ENCODE data around the gene SYTL4. TPM values are rescaled to one million over a fixed set of nuclear protein-coding genes. Genes with fewer than 3 reads are reported as not detected.

The SYTL4 gene
- total and polyA plus RNA-seq, 2 of the 13 experiments (the other 11 are each of a cell fraction or from before 2014, with no cell fraction given), result 0.41 to 0.73 TPM

DNA sequence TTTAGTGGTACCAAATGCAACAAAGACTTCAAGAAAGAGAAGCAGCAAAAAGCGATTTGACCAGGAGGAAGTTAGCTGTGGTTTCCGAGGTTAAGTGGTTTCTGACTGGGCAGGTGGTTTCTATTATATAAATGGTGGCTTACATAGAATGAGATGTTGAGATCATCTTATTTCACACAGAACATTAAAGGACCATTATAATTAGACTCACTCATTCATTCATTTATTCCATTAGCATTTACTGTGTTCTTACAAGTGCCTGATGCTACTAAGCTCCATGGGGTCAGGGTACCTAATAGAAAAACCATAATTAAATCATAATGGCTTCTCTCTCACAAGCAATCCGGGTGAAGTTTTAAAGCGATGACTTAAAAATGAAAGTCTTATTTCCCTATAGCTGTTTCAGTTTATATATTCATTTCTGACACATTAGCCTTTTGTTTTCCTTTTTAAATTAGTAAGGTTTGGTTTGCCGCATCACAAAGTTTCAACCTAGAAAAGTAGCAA lies 105.9 kb downstream of the SYTL4 start:
- H3K79me2 ChIP-seq (ENCODE audit: insufficient read depth, low read length), result no peaks in the 10 kb centered on the region
- no peak overlapping the region for H3K27ac ChIP-seq (ENCODE audit: extremely low read length, insufficient read depth, low read length)
- ChIA-PET POLR2A (no interaction called here), CTCF (ENCODE audit: low intra/inter-chr PET ratio, low total read pairs) (no interaction called here)
- H3K9me3 ChIP-seq (ENCODE audit: low read length), result no peaks in the 10 kb centered on the region
- ATAC-seq, result no peak
- peaks cover 2 to 4% of the 10 kb centered on the region in 2 experiments; a peak in 1 of 5 replicates for H3K36me3 ChIP-seq (replicated peaks in 1 of 2; ENCODE audit: control insufficient read depth in 1 of 2, insufficient read depth in 2 of 2, low read length in 2 of 2)
- in situ Hi-C loops (cut with HindIII; ENCODE audit: extremely low pct_ligation_motif_present, low pct_unique_long_range_greater_than_20kb), result no loop called here
- no TSS peak for BruUV-seq (replicated peaks)
- no peak overlapping the region for H2AFZ ChIP-seq (ENCODE audit: low read length)
- intact Hi-C loops (cut with micrococcal nuclease; ENCODE audit: unreplicated experiment), result no loop called here
- no peak overlapping the region for H3K9ac ChIP-seq (ENCODE audit: insufficient read depth, low read depth, low read length)
- no peaks in the 10 kb centered on the region for H3K27me3 ChIP-seq (ENCODE audit: control insufficient read depth in 1 of 2, insufficient read depth in 2 of 2, low read length in 2 of 2)
- TF ChIP-seq, protein P1, sequence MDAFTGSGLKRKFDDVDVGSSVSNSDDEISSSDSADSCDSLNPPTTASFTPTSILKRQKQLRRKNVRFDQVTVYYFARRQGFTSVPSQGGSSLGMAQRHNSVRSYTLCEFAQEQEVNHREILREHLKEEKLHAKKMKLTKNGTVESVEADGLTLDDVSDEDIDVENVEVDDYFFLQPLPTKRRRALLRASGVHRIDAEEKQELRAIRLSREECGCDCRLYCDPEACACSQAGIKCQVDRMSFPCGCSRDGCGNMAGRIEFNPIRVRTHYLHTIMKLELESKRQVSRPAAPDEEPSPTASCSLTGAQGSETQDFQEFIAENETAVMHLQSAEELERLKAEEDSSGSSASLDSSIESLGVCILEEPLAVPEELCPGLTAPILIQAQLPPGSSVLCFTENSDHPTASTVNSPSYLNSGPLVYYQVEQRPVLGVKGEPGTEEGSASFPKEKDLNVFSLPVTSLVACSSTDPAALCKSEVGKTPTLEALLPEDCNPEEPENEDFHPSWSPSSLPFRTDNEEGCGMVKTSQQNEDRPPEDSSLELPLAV (CRISPR knock-in tag; conservative IDR thresholded peaks at IDR 0.05; ENCODE audit: low read depth), result no peak
- no peak for TF ChIP-seq ZNF354B (CRISPR knock-in tag; IDR thresholded peaks at IDR 0.05)
- no peak for TF ChIP-seq SMAD1 (CRISPR knock-in tag; IDR thresholded peaks at IDR 0.05; ENCODE audit: borderline replicate concordance, low read depth)
- TF ChIP-seq CBX5 (CRISPR knock-in tag; IDR thresholded peaks at IDR 0.05; ENCODE audit: borderline replicate concordance), result no peak
- TF ChIP-seq ZNF549 (CRISPR knock-in tag; IDR thresholded peaks at IDR 0.05), result no peak
- TF ChIP-seq FOXP1 (IDR thresholded peaks at IDR 0.05), result no peak
- TF ChIP-seq FOXP1 (CRISPR knock-in tag; IDR thresholded peaks at IDR 0.05), result no peak
- TF ChIP-seq, protein P2, sequence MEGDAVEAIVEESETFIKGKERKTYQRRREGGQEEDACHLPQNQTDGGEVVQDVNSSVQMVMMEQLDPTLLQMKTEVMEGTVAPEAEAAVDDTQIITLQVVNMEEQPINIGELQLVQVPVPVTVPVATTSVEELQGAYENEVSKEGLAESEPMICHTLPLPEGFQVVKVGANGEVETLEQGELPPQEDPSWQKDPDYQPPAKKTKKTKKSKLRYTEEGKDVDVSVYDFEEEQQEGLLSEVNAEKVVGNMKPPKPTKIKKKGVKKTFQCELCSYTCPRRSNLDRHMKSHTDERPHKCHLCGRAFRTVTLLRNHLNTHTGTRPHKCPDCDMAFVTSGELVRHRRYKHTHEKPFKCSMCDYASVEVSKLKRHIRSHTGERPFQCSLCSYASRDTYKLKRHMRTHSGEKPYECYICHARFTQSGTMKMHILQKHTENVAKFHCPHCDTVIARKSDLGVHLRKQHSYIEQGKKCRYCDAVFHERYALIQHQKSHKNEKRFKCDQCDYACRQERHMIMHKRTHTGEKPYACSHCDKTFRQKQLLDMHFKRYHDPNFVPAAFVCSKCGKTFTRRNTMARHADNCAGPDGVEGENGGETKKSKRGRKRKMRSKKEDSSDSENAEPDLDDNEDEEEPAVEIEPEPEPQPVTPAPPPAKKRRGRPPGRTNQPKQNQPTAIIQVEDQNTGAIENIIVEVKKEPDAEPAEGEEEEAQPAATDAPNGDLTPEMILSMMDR (CRISPR knock-in tag; IDR thresholded peaks at IDR 0.05), result no peak
- no peak for TF ChIP-seq ZNF12 (CRISPR knock-in tag; IDR thresholded peaks at IDR 0.05)
- no peak for FAIRE-seq
- H3K4me2 ChIP-seq (ENCODE audit: low read depth, low read length), result no peak overlapping the region
- WGBS (ENCODE audit: low lambda C conversion rate), result 97% methylated on average over 5 of the region's 5 CpGs
- H4K20me1 ChIP-seq (ENCODE audit: insufficient read depth, low read length), result no peaks in the 10 kb centered on the region
- DNase-seq (ENCODE audit: low spot score), result no peak
- H3K4me3 ChIP-seq (replicated peaks in 1 of 3; ENCODE audit: insufficient read depth in 1 of 3, low read depth in 2 of 3, low read length in 3 of 3), result no peak overlapping the region
- no peaks in the 10 kb centered on the region for H3K4me1 ChIP-seq (ENCODE audit: insufficient read depth, low read length)

Other genes starting within 250 kb of the SYTL4 start
- not detected in 2 replicates for gene TNMD, start 147.2 kb downstream of the SYTL4 start, total RNA-seq (2016; rRNA removed; fragmentation: Illumina TruSeq; extraction: Trizol)
- not detected in 2 replicates for gene TNMD, start 147.2 kb downstream of the SYTL4 start, polyA plus RNA-seq (2011; rRNA removed)
- 78.4 and 133 TPM in 2 replicates for gene TSPAN6, start 95.3 kb downstream of the SYTL4 start, total RNA-seq (2016; rRNA removed; fragmentation: Illumina TruSeq; extraction: Trizol)
- gene TSPAN6, start 95.3 kb downstream of the SYTL4 start, polyA plus RNA-seq (2011; rRNA removed), result 51.2 and 78.9 TPM in 2 replicates
- 1.5 and 1.6 TPM in 2 replicates for gene SRPX2, start 87.9 kb downstream of the SYTL4 start, total RNA-seq (2016; rRNA removed; fragmentation: Illumina TruSeq; extraction: Trizol)
- gene SRPX2, start 87.9 kb downstream of the SYTL4 start, polyA plus RNA-seq (2011; rRNA removed), result 4.6 and 6.7 TPM in 2 replicates
- 26.7 and 37.1 TPM in 2 replicates for gene CSTF2, start 88.3 kb upstream of the SYTL4 start, total RNA-seq (2016; rRNA removed; fragmentation: Illumina TruSeq; extraction: Trizol)
- gene CSTF2, start 88.3 kb upstream of the SYTL4 start, polyA plus RNA-seq (2011; rRNA removed), result 17.5 and 19.7 TPM in 2 replicates
- gene NOX1, start 142.2 kb upstream of the SYTL4 start, total RNA-seq (2016; rRNA removed; fragmentation: Illumina TruSeq; extraction: Trizol), result not detected in 2 replicates
- 0.07 and 0.10 TPM in 2 replicates for gene NOX1, start 142.2 kb upstream of the SYTL4 start, polyA plus RNA-seq (2011; rRNA removed)
- gene XKRX, start 196.8 kb upstream of the SYTL4 start, total RNA-seq (2016; rRNA removed; fragmentation: Illumina TruSeq; extraction: Trizol), result not detected in 2 replicates
- gene XKRX, start 196.8 kb upstream of the SYTL4 start, polyA plus RNA-seq (2011; rRNA removed), result not detected in 2 replicates
- gene ARL13A, start 237.6 kb upstream of the SYTL4 start, total RNA-seq (2016; rRNA removed; fragmentation: Illumina TruSeq; extraction: Trizol), result not detected in 2 replicates
- gene ARL13A, start 237.6 kb upstream of the SYTL4 start, polyA plus RNA-seq (2011; rRNA removed), result not detected in 2 replicates

Data from HepG2 (cell line).